Uterus (tissue), 4 donors: ENCODE data around the gene HEMK1. TPM values are rescaled to one million over a fixed set of nuclear protein-coding genes. Genes with fewer than 3 reads are reported as not detected.

Source experiments
- DNase-seq, 2 donors: peaks; one replicate each; pipeline ENCODE4 v3.0.0-alpha.2; 2019 to 2020
- H3K27ac ChIP-seq, 2 donors: fragments of 200-600 bp; sonication (generic); 1 replicate in 1 of 2; 2 replicates in 1 of 2; pipeline ENCODE4 v1.5.1; 2016 to 2018
- H3K27me3 ChIP-seq, 2 donors: fragments of 200-600 bp; sonication (generic); one replicate each; pipeline ENCODE4 v1.5.1; 2018 to 2019; ENCODE audit warnings: control low read depth in 1 of 2
- H3K36me3 ChIP-seq, 2 donors: fragments of 200-600 bp; sonication (generic); one replicate each; pipeline ENCODE4 v1.5.1; 2019; ENCODE audit warnings: control low read depth in 1 of 2
- H3K4me1 ChIP-seq, 2 donors: fragments of 200-600 bp; sonication (generic); one replicate each; pipeline ENCODE4 v1.5.1; 2018 to 2019; ENCODE audit warnings: control low read depth in 1 of 2
- H3K4me3 ChIP-seq, 2 donors: fragments of 200-600 bp; sonication (generic); 1 replicate in 1 of 2; 2 replicates in 1 of 2; pipeline ENCODE4 v1.5.1; 2018 to 2019; ENCODE audit warnings: mild to moderate bottlenecking in 1 of 2
- H3K9me3 ChIP-seq, 2 donors: fragments of 200-600 bp; sonication (generic); one replicate each; pipeline ENCODE4 v1.5.1; 2019; ENCODE audit warnings: control low read depth in 1 of 2
- POLR2A ChIP-seq, 2 donors: fragments of 450-650 bp; IDR thresholded peaks; one replicate each; pipeline ENCODE4 v1.6.1; 2016; ENCODE audit warnings: antibody characterized with exemption in 2 of 2, mild to moderate bottlenecking in 1 of 2, moderate library complexity in 1 of 2
- intact Hi-C: fragments of 100-400 bp; cut with DNase I; formaldehyde crosslinking; loops from one replicate; pipeline ENCODE4 v1.15.1; 2023; ENCODE audit warnings: low total_unique reads
- total RNA-seq, 4 donors: library from RNA; depleted of rRNA in 3 of 4; stranded (reverse); fragments of >200 nt in 3 of 4; gene quantifications; one replicate each; pipeline versions ENCODE4 v1.1.0 to v1.2.4, GENCODE V29; 2014 to 2023
- TF ChIP-seq, protein P1 (sequence below), 4 experiments: fragments of 200-600 bp in 2 of 4; fragments of 450-650 bp in 2 of 4; sonication (generic) in 2 of 4; IDR thresholded peaks; one replicate each; pipeline ENCODE4 v1.5.1; 2016 to 2019; ENCODE audit warnings: antibody characterized with exemption in 4 of 4, mild to moderate bottlenecking in 2 of 4, moderate library complexity in 1 of 4
- donor health status: DM: yes; HTN: yes; CAD: no.

Gene HEMK1
- total RNA-seq, 4 donors from 2014 or later: 0.77 to 26.5 (median 11.4) TPM

DNA sequence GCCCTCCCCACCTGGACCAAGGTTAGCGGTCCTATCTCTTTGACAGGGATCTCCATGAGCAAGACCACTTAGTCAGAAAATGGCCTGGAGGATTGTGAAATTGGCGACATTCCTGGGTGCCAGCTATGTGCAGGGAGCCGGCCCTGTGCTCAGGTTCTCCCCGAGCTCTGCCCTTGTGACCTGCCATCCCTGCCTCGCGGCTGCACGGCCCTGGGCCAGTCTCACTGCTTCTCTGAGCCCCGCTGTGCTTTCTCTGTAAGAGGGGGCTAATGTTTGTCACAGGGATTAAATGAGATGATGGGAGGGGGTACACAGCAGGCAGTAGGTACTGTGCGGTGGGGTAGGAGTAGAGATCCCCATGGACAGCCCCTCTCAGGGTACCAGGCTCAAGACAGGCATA, 16.7 kb upstream of the HEMK1 start:
- intact Hi-C loops: no loop called here
- DNase-seq: no peak
- H3K4me3 ChIP-seq: no peak overlapping the region
- H3K27me3 ChIP-seq: no peaks in the 10 kb centered on the region
- no peak overlapping the region for H3K27ac ChIP-seq
- H3K4me1 ChIP-seq: no peaks in the 10 kb centered on the region
- H3K36me3 ChIP-seq: no peaks in the 10 kb centered on the region
- no peaks in the 10 kb centered on the region for H3K9me3 ChIP-seq
- TF ChIP-seq, protein P1, sequence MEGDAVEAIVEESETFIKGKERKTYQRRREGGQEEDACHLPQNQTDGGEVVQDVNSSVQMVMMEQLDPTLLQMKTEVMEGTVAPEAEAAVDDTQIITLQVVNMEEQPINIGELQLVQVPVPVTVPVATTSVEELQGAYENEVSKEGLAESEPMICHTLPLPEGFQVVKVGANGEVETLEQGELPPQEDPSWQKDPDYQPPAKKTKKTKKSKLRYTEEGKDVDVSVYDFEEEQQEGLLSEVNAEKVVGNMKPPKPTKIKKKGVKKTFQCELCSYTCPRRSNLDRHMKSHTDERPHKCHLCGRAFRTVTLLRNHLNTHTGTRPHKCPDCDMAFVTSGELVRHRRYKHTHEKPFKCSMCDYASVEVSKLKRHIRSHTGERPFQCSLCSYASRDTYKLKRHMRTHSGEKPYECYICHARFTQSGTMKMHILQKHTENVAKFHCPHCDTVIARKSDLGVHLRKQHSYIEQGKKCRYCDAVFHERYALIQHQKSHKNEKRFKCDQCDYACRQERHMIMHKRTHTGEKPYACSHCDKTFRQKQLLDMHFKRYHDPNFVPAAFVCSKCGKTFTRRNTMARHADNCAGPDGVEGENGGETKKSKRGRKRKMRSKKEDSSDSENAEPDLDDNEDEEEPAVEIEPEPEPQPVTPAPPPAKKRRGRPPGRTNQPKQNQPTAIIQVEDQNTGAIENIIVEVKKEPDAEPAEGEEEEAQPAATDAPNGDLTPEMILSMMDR (IDR thresholded peaks at IDR 0.05): no peak
- TF ChIP-seq POLR2A (IDR thresholded peaks at IDR 0.05): no peak

DNA sequence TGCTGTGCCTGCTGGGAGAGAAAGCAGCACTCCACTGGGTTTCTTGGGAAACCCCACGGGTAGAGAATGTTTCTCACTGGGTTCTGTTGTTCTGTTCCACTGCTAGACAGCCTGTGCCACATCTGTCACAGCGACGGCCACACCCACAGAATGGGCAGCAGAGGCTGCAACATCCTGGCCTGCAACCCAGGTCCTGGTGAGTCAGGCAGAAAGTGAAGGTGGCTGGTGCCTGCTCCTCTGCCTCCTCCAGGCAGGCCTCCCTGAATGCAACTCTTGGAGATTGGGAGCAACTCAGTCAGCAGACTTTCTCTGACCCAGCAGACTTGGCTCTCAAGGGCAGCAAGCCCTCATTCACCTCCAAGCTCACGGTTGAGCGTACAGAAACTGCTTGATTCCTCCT, 14.8 kb upstream of the HEMK1 start:
- intact Hi-C loops: no loop called here
- TF ChIP-seq, protein P1 (IDR thresholded peaks at IDR 0.05): no peak
- no peak for TF ChIP-seq POLR2A (IDR thresholded peaks at IDR 0.05)
- no peak for DNase-seq

DNA sequence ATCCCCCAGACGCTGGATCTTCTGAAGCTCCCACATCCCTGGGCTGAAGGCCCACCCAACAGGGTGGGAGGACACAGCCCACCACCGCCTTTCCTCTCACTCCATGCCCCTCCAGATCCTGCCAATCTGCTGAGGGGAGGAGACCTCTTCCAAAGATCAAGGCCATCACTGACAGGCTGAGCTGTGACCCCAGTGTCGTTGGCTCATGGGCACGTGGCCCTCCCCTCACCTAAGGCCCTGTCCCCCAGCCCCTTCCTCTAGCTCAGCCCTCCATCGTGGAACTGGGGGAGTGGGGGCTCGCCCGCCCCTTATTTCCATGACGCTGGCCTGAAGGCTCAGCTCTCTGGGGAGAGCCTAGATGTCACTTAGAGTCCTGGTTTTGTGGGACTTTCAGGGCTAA, 12.2 kb upstream of the HEMK1 start:
- H3K4me1 ChIP-seq: no peaks in the 10 kb centered on the region
- DNase-seq: no peak
- no peaks in the 10 kb centered on the region for H3K36me3 ChIP-seq
- intact Hi-C loops: no loop called here
- no peaks in the 10 kb centered on the region for H3K9me3 ChIP-seq
- TF ChIP-seq POLR2A (IDR thresholded peaks at IDR 0.05): no peak
- TF ChIP-seq, protein P1 (IDR thresholded peaks at IDR 0.05): no peak
- H3K4me3 ChIP-seq: no peak overlapping the region
- no peak overlapping the region for H3K27ac ChIP-seq
- no peaks in the 10 kb centered on the region for H3K27me3 ChIP-seq

More for the DNA sequence above, 14.8 kb upstream of the HEMK1 start:
- Histone ChIP-seq H3K4me3 (no peak overlapping the region), H3K9me3 (no peaks in the 10 kb centered on the region), H3K27me3 (no peaks in the 10 kb centered on the region), H3K27ac (no peak overlapping the region), H3K36me3 (no peaks in the 10 kb centered on the region), H3K4me1 (no peaks in the 10 kb centered on the region)

GRCh38 chr3:50557915-50558314, 11.4 kb upstream of the HEMK1 start:
- no peak overlapping the region for H3K4me3 ChIP-seq
- H3K9me3 ChIP-seq: no peaks in the 10 kb centered on the region
- no peaks in the 10 kb centered on the region for H3K4me1 ChIP-seq
- no peaks in the 10 kb centered on the region for H3K27me3 ChIP-seq
- no peak for DNase-seq
- TF ChIP-seq, protein P1 (IDR thresholded peaks at IDR 0.05): no peak
- no peak for TF ChIP-seq POLR2A (IDR thresholded peaks at IDR 0.05)
- H3K27ac ChIP-seq: no peak overlapping the region
- intact Hi-C loops: no loop called here
- H3K36me3 ChIP-seq: no peaks in the 10 kb centered on the region

DNA sequence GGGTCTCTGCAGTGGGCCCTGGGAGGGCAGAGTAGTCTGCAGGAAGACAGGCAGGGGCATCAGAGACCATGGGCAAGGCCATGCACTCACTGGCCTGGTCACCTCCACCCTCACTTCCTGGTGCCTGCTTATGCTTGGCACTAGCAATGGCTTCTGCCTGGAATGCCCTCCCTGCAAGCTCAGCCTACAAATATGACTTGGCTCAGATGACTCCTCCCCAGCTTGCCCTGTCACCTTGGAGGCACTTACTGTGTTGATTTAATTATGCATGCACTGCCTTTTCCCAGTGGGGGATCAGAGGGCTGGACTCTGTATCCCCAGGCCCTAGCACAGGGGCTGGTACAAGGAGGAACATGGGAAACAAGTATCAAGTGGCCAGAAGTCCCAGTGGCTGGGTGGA, 9.6 kb upstream of the HEMK1 start:
- Histone ChIP-seq H3K4me1 (no peaks in the 10 kb centered on the region), H3K4me3 (no peak overlapping the region), H3K9me3 (no peaks in the 10 kb centered on the region), H3K36me3 (no peaks in the 10 kb centered on the region), H3K27me3 (no peaks in the 10 kb centered on the region), H3K27ac (no peak overlapping the region)
- DNase-seq: no peak
- intact Hi-C loops: no loop called here
- TF ChIP-seq, protein P1 (IDR thresholded peaks at IDR 0.05): no peak
- TF ChIP-seq POLR2A (IDR thresholded peaks at IDR 0.05): no peak
